H9 (cell line): ENCODE results near the gene FOXK1. TPM values are rescaled to one million over a fixed set of nuclear protein-coding genes. Genes with fewer than 3 reads are reported as not detected.

ENCODE experiments used
- DNase-seq: peaks from one replicate; pipeline ENCODE4 v3.0.0-alpha.2; 2017
- H2AFZ ChIP-seq: one replicate; pipeline ENCODE4 v1.6.1; 2013; ENCODE audit warnings: mild to moderate bottlenecking, low read length, control low read depth, moderate library complexity
- H2AK5ac ChIP-seq: 2 replicates; pipeline ENCODE4 v1.6.1; 2013; ENCODE audit warnings: low read length, control low read depth, mixed read lengths; ENCODE audit not compliant: insufficient read length
- H2BK120ac ChIP-seq: one replicate; pipeline ENCODE4 v1.6.1; 2013; ENCODE audit warnings: low read depth, mild to moderate bottlenecking, low read length, control low read depth, inconsistent platforms; ENCODE audit not compliant: poor library complexity, severe bottlenecking
- H2BK12ac ChIP-seq: 2 replicates; pipeline ENCODE4 v1.6.1; 2013; ENCODE audit warnings: low read length, control low read depth, mixed read lengths, low read depth; ENCODE audit not compliant: insufficient read length
- H2BK15ac ChIP-seq: 2 replicates; pipeline ENCODE4 v1.6.1; 2013; ENCODE audit warnings: low read depth, low read length, control low read depth
- H2BK20ac ChIP-seq: one replicate; pipeline ENCODE4 v1.6.1; 2013; ENCODE audit warnings: low read depth, mild to moderate bottlenecking, low read length, control low read depth, inconsistent platforms; ENCODE audit not compliant: poor library complexity, severe bottlenecking
- H2BK5ac ChIP-seq: 2 replicates; pipeline ENCODE4 v1.6.1; 2013; ENCODE audit warnings: low read length, control low read depth, mixed read lengths; ENCODE audit not compliant: insufficient read length
- H3K14ac ChIP-seq: 2 replicates; pipeline ENCODE4 v1.6.1; 2013; ENCODE audit warnings: low read length, control low read depth; ENCODE audit not compliant: insufficient read depth
- H3K18ac ChIP-seq: 2 replicates; pipeline ENCODE4 v1.6.1; 2013; ENCODE audit warnings: low read depth, mild to moderate bottlenecking, mixed read lengths, low read length, control low read depth; ENCODE audit not compliant: insufficient read length
- H3K23ac ChIP-seq: 2 replicates; pipeline ENCODE4 v1.6.1; 2013; ENCODE audit warnings: low read length, control low read depth, mixed read lengths, low read depth; ENCODE audit not compliant: insufficient read length
- H3K23me2 ChIP-seq: 2 replicates; pipeline ENCODE4 v1.6.1; 2013; ENCODE audit warnings: low read depth, mild to moderate bottlenecking, mixed read lengths, low read length, control low read depth; ENCODE audit not compliant: insufficient read length, poor library complexity, severe bottlenecking
- H3K27ac ChIP-seq: 2 replicates; pipeline ENCODE4 v1.5.1; 2013; ENCODE audit warnings: low read length, control low read depth, mixed read lengths, low read depth; ENCODE audit not compliant: insufficient read length
- H3K27me3 ChIP-seq: 2 replicates; pipeline ENCODE4 v1.6.1; 2013; ENCODE audit warnings: low read length, control low read depth, inconsistent platforms; ENCODE audit not compliant: insufficient read depth
- H3K4ac ChIP-seq: 2 replicates; pipeline ENCODE4 v1.6.1; 2013; ENCODE audit warnings: low read depth, mild to moderate bottlenecking, control low read depth, inconsistent platforms, low read length, moderate library complexity
- H3K4me1 ChIP-seq: 2 replicates; pipeline ENCODE4 v1.6.1; 2013; ENCODE audit warnings: low read length, control low read depth, inconsistent platforms; ENCODE audit not compliant: insufficient read depth
- H3K4me2 ChIP-seq: 2 replicates; pipeline ENCODE4 v1.6.1; 2013; ENCODE audit warnings: low read length, control low read depth, mixed read lengths; ENCODE audit not compliant: insufficient read length, insufficient read depth
- H3K56ac ChIP-seq: 2 replicates; pipeline ENCODE4 v1.6.1; 2013; ENCODE audit warnings: low read depth, mild to moderate bottlenecking, mixed read lengths, low read length, control low read depth; ENCODE audit not compliant: insufficient read length
- H3K79me1 ChIP-seq: 2 replicates; pipeline ENCODE4 v1.6.1; 2013; ENCODE audit warnings: low read depth, mild to moderate bottlenecking, moderate library complexity, low read length, control low read depth, inconsistent platforms; ENCODE audit not compliant: insufficient read depth, poor library complexity, severe bottlenecking
- H3K79me2 ChIP-seq: 2 replicates; pipeline ENCODE4 v1.6.1; 2013; ENCODE audit warnings: low read length, control low read depth, inconsistent platforms; ENCODE audit not compliant: insufficient read depth
- H3K9ac ChIP-seq: 2 replicates; pipeline ENCODE4 v1.6.1; 2013; ENCODE audit warnings: low read length, control low read depth, mixed read lengths; ENCODE audit not compliant: insufficient read length; ENCODE audit errors: extremely low read depth
- H3K9me3 ChIP-seq: one replicate; pipeline ENCODE4 v1.6.1; 2013; ENCODE audit warnings: low read depth, low read length, inconsistent platforms; ENCODE audit not compliant: control insufficient read depth
- H3T11ph ChIP-seq: one replicate; pipeline ENCODE4 v1.6.1; 2013; ENCODE audit warnings: mild to moderate bottlenecking, low read length, control low read depth, inconsistent platforms
- H4K20me1 ChIP-seq: one replicate; pipeline ENCODE4 v1.6.1; 2013; ENCODE audit not compliant: control insufficient read depth, insufficient read length, insufficient read depth
- H4K5ac ChIP-seq: 2 replicates; pipeline ENCODE4 v1.6.1; 2013; ENCODE audit warnings: low read depth, mild to moderate bottlenecking, mixed read lengths, low read length, control low read depth; ENCODE audit not compliant: insufficient read length
- H4K8ac ChIP-seq: replicated peaks from 2 replicates; pipeline ENCODE4 v1.6.1; 2013; ENCODE audit warnings: low read length, control low read depth, mixed read lengths, low read depth; ENCODE audit not compliant: insufficient read length
- H4K91ac ChIP-seq: 2 replicates; pipeline ENCODE4 v1.6.1; 2013; ENCODE audit warnings: low read depth, mild to moderate bottlenecking, moderate library complexity, mixed read lengths, low read length, control low read depth; ENCODE audit not compliant: insufficient read length
- H3K27ac Mint-ChIP-seq, 3 experiments: 2 replicates in 2 of 3; 3 replicates in 1 of 3; pipeline ENCODE4 v1.8.0; 2020 to 2021; ENCODE audit warnings: mixed read lengths in 3 of 3, mild to moderate bottlenecking in 1 of 3, moderate library complexity in 1 of 3
- H3K27me3 Mint-ChIP-seq: 2 replicates; pipeline ENCODE4 v1.8.0; 2021; ENCODE audit warnings: low read depth, mild to moderate bottlenecking, moderate library complexity, mixed read lengths
- H3K36me3 Mint-ChIP-seq, 3 experiments: 2 replicates in 2 of 3; 3 replicates in 1 of 3; pipeline ENCODE4 v1.8.0; 2020 to 2021; ENCODE audit warnings: low read depth in 3 of 3, mixed read lengths in 3 of 3; ENCODE audit not compliant: insufficient read depth in 1 of 3
- H3K4me1 Mint-ChIP-seq, 2 experiments: 2 replicates each; pipeline ENCODE4 v1.8.0; 2020; ENCODE audit warnings: mixed read lengths in 2 of 2
- H3K4me3 Mint-ChIP-seq, 2 experiments: 2 replicates in 1 of 2; 3 replicates in 1 of 2; pipeline ENCODE4 v1.8.0; 2020 to 2021; ENCODE audit warnings: mild to moderate bottlenecking in 2 of 2, mixed read lengths in 2 of 2, moderate library complexity in 1 of 2
- H3K9me3 Mint-ChIP-seq, 2 experiments: 2 replicates in 1 of 2; 3 replicates in 1 of 2; pipeline ENCODE4 v1.8.0; 2020; ENCODE audit warnings: mild to moderate bottlenecking in 2 of 2, mixed read lengths in 2 of 2, moderate library complexity in 1 of 2
- WGBS: extraction: QIAGEN DNeasy Blood & Tissue Kit; methylation state at CpG from one replicate; pipeline ENCODE4 v1.1.7; 2013; ENCODE audit warnings: missing lambda C conversion rate, low lambda C conversion rate, mixed read lengths; ENCODE audit not compliant: insufficient read length; ENCODE audit errors: extremely low coverage; 5-methylcytosine and 5-hydroxymethylcytosine counted together
- total RNA-seq: library from RNA; stranded (reverse); gene quantifications from 2 replicates; pipeline ENCODE4 v1.2.1, GENCODE V29; 2021
- TF ChIP-seq, protein P1 (sequence below): fragments of 200-600 bp; sonication (generic); conservative IDR thresholded peaks from 3 replicates; pipeline ENCODE4 v1.8.0; 2021; ENCODE audit warnings: antibody characterized with exemption, mild to moderate bottlenecking

FOXK1 gene
- total RNA-seq, 1 experiment from 2014 or later = 14.4 TPM

DNA sequence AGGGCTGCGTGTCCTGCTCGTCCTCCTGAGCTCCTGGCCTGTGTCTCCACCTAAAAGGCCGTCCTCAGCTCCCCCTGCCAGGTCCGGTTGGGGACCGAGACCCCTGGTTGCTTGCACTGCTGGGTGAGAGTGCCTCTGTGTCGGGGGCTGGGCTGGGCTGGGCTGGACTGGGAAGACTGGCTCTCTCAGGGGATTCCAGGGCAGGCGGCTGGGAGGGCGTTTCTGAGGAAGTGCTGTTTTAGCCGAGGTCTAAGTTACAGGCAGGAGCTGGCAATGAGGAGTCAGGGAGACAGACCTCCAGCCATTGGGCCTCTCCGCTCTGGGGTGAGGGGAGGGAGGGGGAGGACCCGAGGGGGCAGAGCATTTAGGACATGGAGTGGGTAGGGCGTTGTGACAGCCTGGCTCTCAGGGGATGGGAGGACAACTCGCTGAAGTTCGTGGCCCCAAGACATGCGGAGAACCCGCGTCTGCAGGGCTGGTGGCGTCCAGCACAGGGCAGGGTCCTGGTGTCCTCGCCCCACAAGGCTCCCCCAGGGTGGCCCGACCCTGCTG is 20.9 kb downstream of the FOXK1 start:
- H2AFZ ChIP-seq = no peak overlapping the region
- H4K5ac ChIP-seq = no peak overlapping the region
- H3K79me2 ChIP-seq = no peaks in the 10 kb centered on the region
- no peak overlapping the region for H2BK120ac ChIP-seq
- no peak overlapping the region for H3T11ph ChIP-seq
- H3K14ac ChIP-seq = no peak overlapping the region
- no peak overlapping the region for H2BK5ac ChIP-seq
- no peak overlapping the region for H3K27ac ChIP-seq
- H3K4me2 ChIP-seq = no peak overlapping the region
- H3K27me3 ChIP-seq = peaks cover 18% of the 10 kb centered on the region; the same call in 1 of the 2 replicates
- no peak overlapping the region for H3K56ac ChIP-seq
- H3K9me3 Mint-ChIP-seq = no peaks in the 10 kb centered on the region; a peak in 1 of 5 replicates
- H2AK5ac ChIP-seq = no peak overlapping the region
- H3K4me3 Mint-ChIP-seq = peak overlapping the region in 1 of 2 experiments; percentile 59; a peak in 1 of 5 replicates
- peaks cover 11% of the 10 kb centered on the region for H3K23me2 ChIP-seq
- H3K9ac ChIP-seq = no peak overlapping the region
- no peaks in the 10 kb centered on the region for H3K9me3 ChIP-seq
- peaks cover 25 to 34% of the 10 kb centered on the region in 2 experiments for H3K4me1 Mint-ChIP-seq
- H3K27ac Mint-ChIP-seq = no peak overlapping the region; a peak in 1 of 7 replicates
- H3K18ac ChIP-seq = no peak overlapping the region
- TF ChIP-seq, protein P1, sequence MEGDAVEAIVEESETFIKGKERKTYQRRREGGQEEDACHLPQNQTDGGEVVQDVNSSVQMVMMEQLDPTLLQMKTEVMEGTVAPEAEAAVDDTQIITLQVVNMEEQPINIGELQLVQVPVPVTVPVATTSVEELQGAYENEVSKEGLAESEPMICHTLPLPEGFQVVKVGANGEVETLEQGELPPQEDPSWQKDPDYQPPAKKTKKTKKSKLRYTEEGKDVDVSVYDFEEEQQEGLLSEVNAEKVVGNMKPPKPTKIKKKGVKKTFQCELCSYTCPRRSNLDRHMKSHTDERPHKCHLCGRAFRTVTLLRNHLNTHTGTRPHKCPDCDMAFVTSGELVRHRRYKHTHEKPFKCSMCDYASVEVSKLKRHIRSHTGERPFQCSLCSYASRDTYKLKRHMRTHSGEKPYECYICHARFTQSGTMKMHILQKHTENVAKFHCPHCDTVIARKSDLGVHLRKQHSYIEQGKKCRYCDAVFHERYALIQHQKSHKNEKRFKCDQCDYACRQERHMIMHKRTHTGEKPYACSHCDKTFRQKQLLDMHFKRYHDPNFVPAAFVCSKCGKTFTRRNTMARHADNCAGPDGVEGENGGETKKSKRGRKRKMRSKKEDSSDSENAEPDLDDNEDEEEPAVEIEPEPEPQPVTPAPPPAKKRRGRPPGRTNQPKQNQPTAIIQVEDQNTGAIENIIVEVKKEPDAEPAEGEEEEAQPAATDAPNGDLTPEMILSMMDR = no peak
- H3K23ac ChIP-seq = no peak overlapping the region
- no peak overlapping the region for H2BK15ac ChIP-seq
- no peak overlapping the region for H4K8ac ChIP-seq
- no peaks in the 10 kb centered on the region for H3K36me3 Mint-ChIP-seq
- H3K27me3 Mint-ChIP-seq = peaks cover 90% of the 10 kb centered on the region
- DNase-seq = peak; percentile 45
- H3K79me1 ChIP-seq = no peaks in the 10 kb centered on the region
- H4K20me1 ChIP-seq = peaks cover 4% of the 10 kb centered on the region
- no peak overlapping the region for H4K91ac ChIP-seq
- peaks cover 3% of the 10 kb centered on the region; the same call in 1 of the 2 replicates for H3K4me1 ChIP-seq
- H2BK12ac ChIP-seq = no peak overlapping the region
- H3K4ac ChIP-seq = no peak overlapping the region
- no peak overlapping the region for H2BK20ac ChIP-seq
- WGBS = no CpG with 5 or more reads among the region's 20 CpGs
